ENCODE measurements around the gene KRTAP10-6.

GRCh38 chr21:44552136-44552535, 40.2 kb downstream of the KRTAP10-6 start:
- TF ChIP-seq, protein P1, sequence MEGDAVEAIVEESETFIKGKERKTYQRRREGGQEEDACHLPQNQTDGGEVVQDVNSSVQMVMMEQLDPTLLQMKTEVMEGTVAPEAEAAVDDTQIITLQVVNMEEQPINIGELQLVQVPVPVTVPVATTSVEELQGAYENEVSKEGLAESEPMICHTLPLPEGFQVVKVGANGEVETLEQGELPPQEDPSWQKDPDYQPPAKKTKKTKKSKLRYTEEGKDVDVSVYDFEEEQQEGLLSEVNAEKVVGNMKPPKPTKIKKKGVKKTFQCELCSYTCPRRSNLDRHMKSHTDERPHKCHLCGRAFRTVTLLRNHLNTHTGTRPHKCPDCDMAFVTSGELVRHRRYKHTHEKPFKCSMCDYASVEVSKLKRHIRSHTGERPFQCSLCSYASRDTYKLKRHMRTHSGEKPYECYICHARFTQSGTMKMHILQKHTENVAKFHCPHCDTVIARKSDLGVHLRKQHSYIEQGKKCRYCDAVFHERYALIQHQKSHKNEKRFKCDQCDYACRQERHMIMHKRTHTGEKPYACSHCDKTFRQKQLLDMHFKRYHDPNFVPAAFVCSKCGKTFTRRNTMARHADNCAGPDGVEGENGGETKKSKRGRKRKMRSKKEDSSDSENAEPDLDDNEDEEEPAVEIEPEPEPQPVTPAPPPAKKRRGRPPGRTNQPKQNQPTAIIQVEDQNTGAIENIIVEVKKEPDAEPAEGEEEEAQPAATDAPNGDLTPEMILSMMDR (conservative IDR thresholded peaks at IDR 0.05; ENCODE audit: low read depth, low read length) = no peak
- TF ChIP-seq EZH2 (IDR thresholded peaks at IDR 0.05; ENCODE audit: borderline replicate concordance, low read depth, low read length, poor library complexity, severe bottlenecking) = no peak
